HG02943 (cell line): ENCODE data around the gene KRTAP10-6.
"Not testable (repeated sequence)": the region's sequence is repeated elsewhere in the genome, so short reads cannot be mapped to it uniquely, and the experiment has no call there.

Experiments
- ATAC-seq: cut with Tn5 transposase; IDR thresholded peaks from one replicate; pipeline ENCODE4 v1.9.1; 2021; ENCODE audit warnings: mild to moderate bottlenecking, low read depth, moderate library complexity; ENCODE audit not compliant: unreplicated experiment

KRTAP10-6 gene

GRCh38 chr21:44592446-44593311 lies at the start of gene KRTAP10-6:
Gene KRTAP10-6 (minus strand): TSS chr21:44592505. CDS start chr21:44592484, 21 bp downstream.
- no peak for ATAC-seq

- no peak for ATAC-seq
These were observed 48.5 kb upstream of the KRTAP10-6 start for GRCh38 chr21:44640761-44641160.

- ATAC-seq: no peak
These were observed 47.0 kb upstream of the KRTAP10-6 start for GRCh38 chr21:44639331-44639655.

GRCh38 chr21:44638506-44639330 lies 46.4 kb upstream of the KRTAP10-6 start:
- ATAC-seq: not testable (repeated sequence)

GRCh38 chr21:44637851-44638348 lies 45.6 kb upstream of the KRTAP10-6 start:
- ATAC-seq: not testable (repeated sequence)

GRCh38 chr21:44637018-44637850 lies 44.9 kb upstream of the KRTAP10-6 start, which contains the start of gene KRTAP10-10:
Gene KRTAP10-10 (plus strand): TSS chr21:44637356. CDS start chr21:44637418, 62 bp downstream.
- ATAC-seq: no peak

- no peak for ATAC-seq
These were observed 44.1 kb upstream of the KRTAP10-6 start for GRCh38 chr21:44636209-44637017.

GRCh38 chr21:44632067-44632466 lies 39.8 kb upstream of the KRTAP10-6 start:
- ATAC-seq: no peak

- ATAC-seq: no peak
These were observed 38.1 kb upstream of the KRTAP10-6 start for GRCh38 chr21:44630440-44630839.

- no peak for ATAC-seq
These were observed 36.5 kb upstream of the KRTAP10-6 start for GRCh38 chr21:44628707-44629391.

GRCh38 chr21:44627831-44628233 lies 35.5 kb upstream of the KRTAP10-6 start:
- ATAC-seq: not testable (repeated sequence)

GRCh38 chr21:44627181-44627822 lies 35.0 kb upstream of the KRTAP10-6 start:
- not testable (repeated sequence) for ATAC-seq

- ATAC-seq: no peak
These were observed 34.4 kb upstream of the KRTAP10-6 start, which contains the start of gene KRTAP10-9 for GRCh38 chr21:44626673-44627143. Gene KRTAP10-9 (plus strand): TSS chr21:44627093. CDS start chr21:44627172, 79 bp downstream.

GRCh38 chr21:44626262-44626661 lies 34.0 kb upstream of the KRTAP10-6 start:
- no peak for ATAC-seq

GRCh38 chr21:44625756-44626155 lies 33.5 kb upstream of the KRTAP10-6 start:
- no peak for ATAC-seq

GRCh38 chr21:44623575-44623974 lies 31.3 kb upstream of the KRTAP10-6 start:
- ATAC-seq: no peak

- no peak for ATAC-seq
These were observed 27.6 kb upstream of the KRTAP10-6 start for GRCh38 chr21:44619886-44620285.

- no peak for ATAC-seq
These were observed 26.6 kb upstream of the KRTAP10-6 start for GRCh38 chr21:44618909-44619308.
